HepG2 (cell line): ENCODE measurements around the gene AGT. TPM values are rescaled to one million over a fixed set of nuclear protein-coding genes. Genes with fewer than 3 reads are reported as not detected.

ENCODE experiments used
- FOXA1 ChIP-seq, 2 experiments: fragments of 450-650 bp in 1 of 2; sonication (generic) in 1 of 2; formaldehyde crosslinking in 1 of 2; IDR thresholded peaks; 2 replicates each; pipeline versions ENCODE4 v1.4.0 to v1.6.1; 2016 to 2020; ENCODE audit warnings: missing genetic modification reagents in 1 of 2
- FOXM1 ChIP-seq: sonication (generic); formaldehyde crosslinking; IDR thresholded peaks from 2 replicates; pipeline ENCODE4 v1.5.0; 2020; ENCODE audit warnings: missing genetic modification reagents
- HDAC6 ChIP-seq: fragments of 200-600 bp; sonication (generic); IDR thresholded peaks from 2 replicates; pipeline ENCODE4 v1.7.0; 2017; ENCODE audit warnings: mild to moderate bottlenecking, antibody characterized with exemption, low read length, low read depth
- RAD51 ChIP-seq: fragments of 450-650 bp; IDR thresholded peaks from 2 replicates; pipeline ENCODE4 v1.6.1; 2016; ENCODE audit warnings: borderline replicate concordance
- SMC3 ChIP-seq: IDR thresholded peaks from 2 replicates; pipeline ENCODE4 v1.6.1; 2011; ENCODE audit warnings: low read length, improper control_type of control experiment
- SRSF9 ChIP-seq: fragments of 200-400 bp; formaldehyde crosslinking; IDR thresholded peaks from 2 replicates; pipeline ENCODE4 v1.6.1; 2018; ENCODE audit warnings: borderline replicate concordance, mild to moderate bottlenecking, low read depth, low read length; ENCODE audit not compliant: insufficient read depth, poor library complexity, severe bottlenecking
- SRY ChIP-seq: sonication (generic); formaldehyde crosslinking; IDR thresholded peaks from 2 replicates; pipeline ENCODE4 v1.8.0; 2022; ENCODE audit warnings: mild to moderate bottlenecking, missing genetic modification reagents
- STAT5B ChIP-seq: sonication (generic); formaldehyde crosslinking; IDR thresholded peaks from 2 replicates; pipeline ENCODE4 v1.4.0; 2020; ENCODE audit warnings: missing genetic modification reagents
- ZFP1 ChIP-seq: IDR thresholded peaks from 2 replicates; pipeline ENCODE4 v1.6.1; 2016
- ZNF124 ChIP-seq: sonication (generic); formaldehyde crosslinking; IDR thresholded peaks from 2 replicates; pipeline ENCODE4 v1.4.0; 2020; ENCODE audit warnings: missing genetic modification reagents
- ZNF17 ChIP-seq: sonication (generic); formaldehyde crosslinking; IDR thresholded peaks from 2 replicates; pipeline ENCODE4 v1.5.0; 2020; ENCODE audit warnings: mild to moderate bottlenecking, missing genetic modification reagents
- ZNF235 ChIP-seq: sonication (generic); formaldehyde crosslinking; IDR thresholded peaks from 2 replicates; pipeline ENCODE4 v1.8.1; 2023; ENCODE audit warnings: mild to moderate bottlenecking, missing genetic modification reagents, borderline replicate concordance
- ZNF558 ChIP-seq: sonication (generic); formaldehyde crosslinking; IDR thresholded peaks from 2 replicates; pipeline ENCODE4 v1.9.0; 2022; ENCODE audit warnings: mild to moderate bottlenecking, missing genetic modification reagents, borderline replicate concordance
- polyA plus RNA-seq, 8 experiments: library from polyadenylated mRNA; depleted of rRNA in 3 of 8; stranded (reverse) in 7 of 8; unstranded in 1 of 8; fragments of >200 nt; fragmentation: Illumina TruSeq in 4 of 8; extraction: Trizol in 4 of 8; gene quantifications; 2 replicates each; pipeline versions ENCODE4 v1.2.1 to v1.2.3, GENCODE V29; 2011 to 2016; ENCODE audit warnings: low read depth in 4 of 8, missing spikeins in 1 of 8, mixed read lengths in 1 of 8; ENCODE audit not compliant: insufficient read depth in 1 of 8
- total RNA-seq, 5 experiments: library from RNA; depleted of rRNA; stranded (reverse); fragments of >200 nt; fragmentation: Illumina TruSeq; extraction: Trizol; gene quantifications; 2 replicates each; pipeline ENCODE4 v1.2.3, GENCODE V29; 2016; ENCODE audit warnings: low read depth in 1 of 5
- TF ChIP-seq, protein P1 (sequence below), 2 experiments: fragments of 450-650 bp in 1 of 2; sonication (generic) in 1 of 2; formaldehyde crosslinking in 1 of 2; IDR thresholded peaks; 2 replicates each; pipeline versions ENCODE4 v1.6.1 to v1.8.0; 2016 to 2022; ENCODE audit warnings: antibody characterized with exemption in 1 of 2, mild to moderate bottlenecking in 1 of 2, missing genetic modification reagents in 1 of 2
- TF ChIP-seq, protein P2 (sequence below): sonication (generic); formaldehyde crosslinking; IDR thresholded peaks from 2 replicates; pipeline ENCODE4 v1.5.0; 2020; ENCODE audit warnings: missing genetic modification reagents
- TF ChIP-seq, protein P3 (sequence below): sonication (generic); formaldehyde crosslinking; IDR thresholded peaks from 2 replicates; pipeline ENCODE4 v1.9.0; 2022; ENCODE audit warnings: low read depth, missing genetic modification reagents

Gene AGT
- total and polyA plus RNA-seq, 2 of the 13 experiments (the other 11 are each of a cell fraction or from before 2014, with no cell fraction given), result 892 to 2,071 TPM

DNA sequence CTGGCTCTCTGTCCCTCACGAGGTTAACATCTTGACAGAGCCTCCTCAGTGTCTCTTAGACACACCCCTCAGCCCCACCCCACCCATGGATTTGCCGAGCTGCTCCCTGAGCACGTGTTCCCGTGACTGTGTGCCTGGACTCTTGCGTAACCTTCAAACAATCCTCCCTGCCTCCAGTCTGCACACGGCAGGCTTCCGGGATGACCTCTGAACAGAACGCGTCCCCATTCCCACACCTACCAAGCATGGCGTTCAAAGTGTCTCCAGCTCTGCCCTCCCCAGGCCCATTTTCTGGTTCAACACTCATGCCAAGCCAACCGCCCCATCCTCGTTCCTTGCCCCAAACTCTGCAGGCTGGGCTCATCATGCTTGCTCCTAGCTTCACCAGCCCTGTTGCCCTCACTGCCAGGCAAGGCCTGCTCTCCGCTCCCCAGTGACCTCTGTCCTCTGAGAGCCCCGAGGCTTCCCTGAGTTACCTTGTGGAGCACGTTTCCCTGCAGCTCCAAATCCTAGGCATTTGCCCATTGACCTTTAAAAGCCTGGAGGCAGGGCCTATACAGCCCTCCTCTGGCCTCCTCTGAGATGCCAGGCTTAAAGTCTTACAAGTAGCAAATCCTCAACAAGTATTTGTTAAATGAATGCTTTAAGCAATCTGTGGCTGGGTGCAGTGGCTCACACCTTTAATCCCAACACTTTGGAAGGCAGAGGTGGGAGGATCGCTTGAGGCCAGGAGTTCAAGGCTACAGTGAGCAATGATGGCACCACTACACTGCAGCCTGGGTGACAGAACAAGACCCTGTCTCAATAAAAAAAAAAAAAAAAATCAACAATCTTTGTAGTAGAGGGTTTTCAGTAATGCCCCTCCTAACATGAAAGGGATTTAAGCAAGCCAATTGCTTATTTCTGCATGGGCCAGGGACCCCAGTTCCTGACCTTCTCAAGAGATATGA is 5.0 kb downstream of the AGT start (continued):
- TF ChIP-seq, protein P1, sequence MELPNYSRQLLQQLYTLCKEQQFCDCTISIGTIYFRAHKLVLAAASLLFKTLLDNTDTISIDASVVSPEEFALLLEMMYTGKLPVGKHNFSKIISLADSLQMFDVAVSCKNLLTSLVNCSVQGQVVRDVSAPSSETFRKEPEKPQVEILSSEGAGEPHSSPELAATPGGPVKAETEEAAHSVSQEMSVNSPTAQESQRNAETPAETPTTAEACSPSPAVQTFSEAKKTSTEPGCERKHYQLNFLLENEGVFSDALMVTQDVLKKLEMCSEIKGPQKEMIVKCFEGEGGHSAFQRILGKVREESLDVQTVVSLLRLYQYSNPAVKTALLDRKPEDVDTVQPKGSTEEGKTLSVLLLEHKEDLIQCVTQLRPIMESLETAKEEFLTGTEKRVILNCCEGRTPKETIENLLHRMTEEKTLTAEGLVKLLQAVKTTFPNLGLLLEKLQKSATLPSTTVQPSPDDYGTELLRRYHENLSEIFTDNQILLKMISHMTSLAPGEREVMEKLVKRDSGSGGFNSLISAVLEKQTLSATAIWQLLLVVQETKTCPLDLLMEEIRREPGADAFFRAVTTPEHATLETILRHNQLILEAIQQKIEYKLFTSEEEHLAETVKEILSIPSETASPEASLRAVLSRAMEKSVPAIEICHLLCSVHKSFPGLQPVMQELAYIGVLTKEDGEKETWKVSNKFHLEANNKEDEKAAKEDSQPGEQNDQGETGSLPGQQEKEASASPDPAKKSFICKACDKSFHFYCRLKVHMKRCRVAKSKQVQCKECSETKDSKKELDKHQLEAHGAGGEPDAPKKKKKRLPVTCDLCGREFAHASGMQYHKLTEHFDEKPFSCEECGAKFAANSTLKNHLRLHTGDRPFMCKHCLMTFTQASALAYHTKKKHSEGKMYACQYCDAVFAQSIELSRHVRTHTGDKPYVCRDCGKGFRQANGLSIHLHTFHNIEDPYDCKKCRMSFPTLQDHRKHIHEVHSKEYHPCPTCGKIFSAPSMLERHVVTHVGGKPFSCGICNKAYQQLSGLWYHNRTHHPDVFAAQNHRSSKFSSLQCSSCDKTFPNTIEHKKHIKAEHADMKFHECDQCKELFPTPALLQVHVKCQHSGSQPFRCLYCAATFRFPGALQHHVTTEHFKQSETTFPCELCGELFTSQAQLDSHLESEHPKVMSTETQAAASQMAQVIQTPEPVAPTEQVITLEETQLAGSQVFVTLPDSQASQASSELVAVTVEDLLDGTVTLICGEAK (IDR thresholded peaks at IDR 0.05), result peak; percentile 58
- TF ChIP-seq, protein P1 (CRISPR knock-in tag; IDR thresholded peaks at IDR 0.05), result peak; percentile 69
- TF ChIP-seq ZNF235 (0 out of 2 replicates have a peak, but pooled peaks have one; percentile 78), RAD51 (no peak), FOXM1 (no peak), ZNF17 (CRISPR knock-in tag) (no peak), SRY (CRISPR knock-in tag) (no peak), ZNF124 (CRISPR knock-in tag) (no peak), FOXA1 (IDR thresholded peaks at IDR 0.05) (no peak), FOXA1 (CRISPR knock-in tag; IDR thresholded peaks at IDR 0.05) (peak; percentile 51; the same call in 1 of the 2 replicates), SRSF9 (no peak), SMC3 (no peak; the same call in 1 of the 2 replicates), HDAC6 (no peak), ZNF558 (CRISPR knock-in tag) (peak; percentile 89), STAT5B (CRISPR knock-in tag) (peak; percentile 81; the same call in 1 of the 2 replicates), ZFP1 (no peak)
- TF ChIP-seq, protein P2, sequence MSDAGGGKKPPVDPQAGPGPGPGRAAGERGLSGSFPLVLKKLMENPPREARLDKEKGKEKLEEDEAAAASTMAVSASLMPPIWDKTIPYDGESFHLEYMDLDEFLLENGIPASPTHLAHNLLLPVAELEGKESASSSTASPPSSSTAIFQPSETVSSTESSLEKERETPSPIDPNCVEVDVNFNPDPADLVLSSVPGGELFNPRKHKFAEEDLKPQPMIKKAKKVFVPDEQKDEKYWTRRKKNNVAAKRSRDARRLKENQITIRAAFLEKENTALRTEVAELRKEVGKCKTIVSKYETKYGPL, result no peak; the same call in 1 of the 2 replicates
- TF ChIP-seq, protein P3, sequence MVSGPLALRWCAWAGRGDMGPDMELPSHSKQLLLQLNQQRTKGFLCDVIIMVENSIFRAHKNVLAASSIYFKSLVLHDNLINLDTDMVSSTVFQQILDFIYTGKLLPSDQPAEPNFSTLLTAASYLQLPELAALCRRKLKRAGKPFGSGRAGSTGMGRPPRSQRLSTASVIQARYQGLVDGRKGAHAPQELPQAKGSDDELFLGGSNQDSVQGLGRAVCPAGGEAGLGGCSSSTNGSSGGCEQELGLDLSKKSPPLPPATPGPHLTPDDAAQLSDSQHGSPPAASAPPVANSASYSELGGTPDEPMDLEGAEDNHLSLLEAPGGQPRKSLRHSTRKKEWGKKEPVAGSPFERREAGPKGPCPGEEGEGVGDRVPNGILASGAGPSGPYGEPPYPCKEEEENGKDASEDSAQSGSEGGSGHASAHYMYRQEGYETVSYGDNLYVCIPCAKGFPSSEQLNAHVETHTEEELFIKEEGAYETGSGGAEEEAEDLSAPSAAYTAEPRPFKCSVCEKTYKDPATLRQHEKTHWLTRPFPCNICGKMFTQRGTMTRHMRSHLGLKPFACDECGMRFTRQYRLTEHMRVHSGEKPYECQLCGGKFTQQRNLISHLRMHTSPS (CRISPR knock-in tag), result no peak
